Right renal cortex interstitium (tissue), 3 donors: Measurements from ENCODE around the gene ATMIN. TPM values are rescaled to one million over a fixed set of nuclear protein-coding genes. Genes with fewer than 3 reads are reported as not detected.

Experiments used
- DNase-seq, 3 donors: peaks; one replicate each; pipeline ENCODE4 v3.0.0-alpha.2; 2013; ENCODE audit warnings: low read depth in 3 of 3, low spot score in 2 of 3
- polyA plus RNA-seq, 3 donors: library from polyadenylated mRNA; unstranded; fragments of 120-200 nt; gene quantifications; one replicate each; pipeline ENCODE4 v1.2.1, GENCODE V29; 2013; ENCODE audit not compliant: insufficient read length in 3 of 3

The ATMIN gene
- polyA plus RNA-seq, 3 donors, result 47.0 to 49.9 (median 48.4) TPM

DNA sequence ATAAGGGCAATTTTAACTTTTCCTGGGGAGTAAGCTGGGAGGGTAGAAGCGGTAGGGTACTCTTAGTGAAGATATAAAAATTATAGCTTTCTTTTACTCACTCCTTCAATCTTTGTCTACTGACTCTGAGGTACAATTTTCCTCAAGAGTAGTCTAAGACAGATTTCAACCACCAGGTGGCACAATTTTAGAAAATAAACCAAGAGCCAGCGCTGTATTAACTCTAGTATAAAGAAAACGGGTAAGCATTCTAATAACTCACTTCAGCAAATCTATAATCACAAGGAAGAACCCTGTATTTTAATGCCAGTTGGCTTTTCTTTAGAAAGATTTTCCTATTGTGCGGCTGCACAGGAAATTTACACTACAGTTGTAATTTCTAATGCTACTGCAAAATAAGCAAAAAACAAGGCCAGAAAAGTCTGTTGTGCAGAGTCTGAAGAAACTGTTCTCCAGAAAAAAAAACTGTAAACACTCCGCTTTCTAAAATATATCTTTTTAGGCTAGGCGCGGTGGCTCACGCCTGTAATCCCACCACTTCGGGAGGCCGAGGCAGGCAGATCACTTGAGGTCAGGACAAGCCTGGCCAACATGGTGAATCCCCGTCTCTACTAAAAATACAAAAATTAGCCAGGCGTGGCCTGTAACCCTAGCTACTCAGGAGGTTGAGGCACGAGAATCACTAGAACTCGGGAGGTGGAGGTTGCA, 30.8 kb upstream of the ATMIN start:
- peak in 1 of 3 donors; percentile 33 for DNase-seq

DNA sequence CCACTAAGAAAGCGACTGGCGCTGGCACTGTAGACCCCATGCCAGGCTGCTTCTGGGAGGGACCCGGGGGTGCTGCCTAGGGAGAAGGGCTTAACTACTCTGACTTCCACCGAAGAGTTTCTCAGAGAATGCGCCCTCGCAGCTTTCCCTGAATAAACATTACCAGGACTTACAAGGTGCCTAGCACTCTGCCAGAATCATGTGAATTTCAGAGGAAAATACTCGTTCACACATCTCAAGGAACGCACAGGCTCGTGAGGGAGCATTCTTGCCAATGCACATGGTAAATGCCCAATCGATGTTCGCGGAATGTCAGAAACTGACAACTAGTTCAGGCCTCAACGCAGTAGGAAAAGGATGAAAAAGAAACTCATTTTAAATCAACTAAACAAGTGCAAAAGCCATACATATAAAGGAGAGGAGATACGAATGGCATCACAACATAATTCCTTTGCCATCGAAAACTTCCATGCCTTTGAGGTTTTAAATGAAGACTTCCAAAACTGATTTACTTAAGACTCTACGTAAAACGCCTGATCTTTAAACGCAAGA, 30.0 kb upstream of the ATMIN start:
- DNase-seq, result peak in 1 of 3 donors; percentile 5

DNA sequence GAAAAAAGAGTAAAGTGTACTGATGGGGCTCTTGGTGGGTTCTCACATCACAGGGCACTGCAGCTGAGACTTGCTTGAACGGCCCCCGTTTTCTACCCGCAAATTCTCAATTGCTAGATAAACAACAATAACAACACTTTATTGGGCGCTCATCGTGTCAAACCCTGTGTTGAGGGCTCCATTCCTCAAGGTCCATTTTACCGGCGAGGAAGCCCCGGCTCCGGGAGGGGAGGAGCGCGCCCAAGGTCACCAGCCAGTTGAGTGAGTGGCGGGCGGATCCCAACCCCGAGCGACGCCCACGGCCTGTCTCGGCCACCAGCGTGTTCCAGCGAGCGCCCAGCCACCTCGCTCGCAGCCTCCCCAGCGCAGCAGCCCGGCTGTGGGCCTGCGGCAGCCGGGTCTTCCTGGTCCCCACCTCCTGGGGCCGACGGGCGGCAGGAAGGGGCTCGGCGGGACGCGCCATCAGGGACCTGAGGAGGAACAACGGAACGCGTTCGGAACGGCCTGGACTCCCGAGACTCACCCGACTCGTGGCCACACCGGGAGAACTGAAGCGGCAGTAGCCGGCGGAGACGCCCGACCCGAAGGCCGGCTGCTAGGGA, 29.3 kb upstream of the ATMIN start:
- DNase-seq, result peak in 1 of 3 donors; percentile 18

DNA sequence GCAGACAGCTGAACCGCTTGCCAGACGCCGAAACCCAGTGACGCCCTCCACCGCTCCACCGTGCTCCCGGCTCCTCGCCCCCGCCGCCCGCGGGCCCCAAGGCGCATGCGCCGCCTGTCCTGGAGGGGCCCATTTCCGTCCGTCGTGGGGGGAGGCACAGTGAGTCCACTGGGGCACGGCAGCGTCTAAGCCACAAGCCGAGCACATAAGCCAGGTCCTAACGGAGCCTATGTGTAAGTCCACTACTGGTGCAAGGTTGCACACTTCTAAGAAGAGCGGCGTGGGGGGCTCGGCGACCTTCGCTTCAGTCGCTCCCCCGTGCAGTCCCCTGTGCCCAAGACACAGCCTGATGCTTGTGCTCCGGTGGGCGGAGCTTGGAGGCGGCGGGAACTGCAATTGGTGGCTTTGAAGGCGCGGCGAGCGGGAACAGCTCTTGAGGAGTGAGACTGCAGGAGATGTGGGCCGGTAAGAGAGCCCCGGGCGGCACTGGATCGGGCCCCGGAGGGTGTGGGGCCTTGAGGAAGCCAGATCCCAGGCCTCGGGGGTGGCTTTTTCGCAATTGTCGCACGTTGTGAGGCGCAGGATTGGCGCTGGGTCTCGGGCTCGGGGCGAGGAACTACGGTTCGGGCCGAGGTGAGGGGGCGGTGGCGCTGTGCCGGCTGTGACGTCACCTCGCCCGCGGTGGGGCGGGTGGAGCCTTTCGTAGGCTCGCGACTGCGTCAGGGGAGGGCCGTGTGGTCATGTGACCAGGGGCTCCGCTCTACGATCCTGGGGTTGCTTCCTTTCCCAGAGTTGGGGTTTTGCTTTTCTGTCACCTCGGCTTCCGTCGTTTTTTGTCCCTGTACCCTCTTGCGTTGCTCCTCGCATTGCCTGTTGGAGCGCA, 28.6 kb upstream of the ATMIN start, which contains the start of the genes CENPN and CMC2:
Gene CENPN (plus strand): TSS at position 402 of the 883 bp plus-strand sequence. CDS start 4,726 bp downstream, outside the sequence.
Gene CMC2 (minus strand): TSS at position 73 of the 883 bp plus-strand sequence. CDS start 9,491 bp downstream, outside the sequence.
- peak; percentile 96 to 99 (median 97) for DNase-seq

DNA sequence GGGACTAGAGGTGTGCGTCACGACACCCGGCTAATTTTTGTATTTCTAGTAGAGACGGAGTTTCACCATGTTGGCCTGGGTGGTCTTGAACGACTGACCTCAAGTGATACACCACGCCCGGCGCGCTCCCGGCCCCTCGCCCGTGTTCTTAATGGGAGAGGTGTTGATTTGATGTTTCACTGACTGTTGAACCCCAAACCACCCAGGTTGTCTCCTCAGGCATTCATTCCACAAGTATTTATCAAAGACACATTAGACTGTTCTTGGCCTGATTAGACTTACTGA, 27.2 kb upstream of the ATMIN start:
- DNase-seq, result no peak

DNA sequence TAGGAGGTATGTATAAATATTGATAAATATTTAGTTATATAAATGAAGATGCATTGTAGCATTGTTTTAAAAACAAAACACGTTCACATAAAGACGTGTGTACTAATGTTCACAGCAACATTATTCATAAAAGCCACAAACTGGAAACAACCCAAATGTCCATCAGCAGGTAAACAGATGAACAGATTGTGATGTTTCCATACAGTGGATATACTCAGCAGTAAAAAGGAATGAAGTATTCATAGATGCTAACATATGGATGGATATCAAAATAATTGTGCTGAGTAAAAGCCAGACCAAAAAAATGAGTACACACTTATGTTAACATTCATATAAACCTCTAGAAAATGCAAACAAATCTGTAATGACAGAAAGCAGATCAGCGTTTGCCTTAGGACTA, 22.7 kb upstream of the ATMIN start:
- no peak for DNase-seq

DNA sequence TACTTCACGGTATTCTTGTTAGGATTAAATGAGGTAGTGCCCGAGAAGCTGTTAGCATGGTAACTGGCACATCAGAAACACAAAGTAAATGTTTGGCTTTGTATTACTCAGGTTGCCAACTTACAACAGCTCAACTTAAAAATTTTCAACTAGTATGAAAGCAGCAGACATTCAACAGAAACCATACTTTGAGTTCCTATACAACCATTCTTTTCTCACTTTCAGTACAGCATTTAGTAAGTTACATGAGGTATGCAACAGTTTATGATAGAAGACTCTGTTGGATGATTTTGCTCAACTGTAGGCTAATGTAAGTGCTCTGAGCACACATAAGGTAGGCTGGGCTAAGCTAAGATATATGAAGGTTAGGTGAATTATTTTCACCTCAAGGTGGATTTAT, 21.0 kb upstream of the ATMIN start:
- no peak for DNase-seq

DNA sequence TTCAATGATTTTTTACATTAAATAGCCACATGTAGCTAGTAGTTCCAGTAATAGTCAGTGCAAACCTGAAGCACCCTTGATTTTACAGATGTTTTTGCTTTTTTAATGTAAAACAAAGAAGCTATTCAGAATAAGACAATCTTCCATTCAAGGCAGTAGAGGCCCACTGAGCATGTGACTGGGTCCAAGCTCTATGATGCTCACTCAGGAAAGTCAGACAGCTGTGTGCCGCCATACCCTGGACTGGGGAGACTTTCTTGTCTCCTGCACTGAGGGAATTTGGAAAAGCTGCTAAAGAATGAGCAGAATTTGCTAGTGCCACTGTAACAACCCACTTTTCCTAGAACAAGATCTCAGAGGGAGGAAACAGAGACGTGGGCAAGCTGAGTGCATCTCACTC, 17.1 kb upstream of the ATMIN start:
- DNase-seq, result no peak

DNA sequence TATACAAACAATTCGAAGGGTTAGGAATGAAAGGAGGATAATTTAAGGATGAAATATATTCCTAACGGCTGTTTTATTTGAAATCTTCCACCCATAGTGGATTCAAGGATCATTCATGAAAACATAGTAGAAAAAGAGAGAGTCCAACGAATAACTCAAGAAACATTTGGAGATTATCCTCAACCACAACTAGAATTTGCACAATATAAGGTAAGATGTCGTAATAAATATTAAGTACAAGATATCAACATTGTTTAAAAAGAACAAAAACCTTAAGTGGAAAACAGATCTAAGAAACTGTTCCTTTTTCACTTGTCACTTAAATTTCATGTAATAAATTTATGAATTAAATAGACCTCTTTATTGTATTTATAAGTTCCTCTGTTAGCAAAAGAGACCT, 9.2 kb upstream of the ATMIN start:
- no peak for DNase-seq

DNA sequence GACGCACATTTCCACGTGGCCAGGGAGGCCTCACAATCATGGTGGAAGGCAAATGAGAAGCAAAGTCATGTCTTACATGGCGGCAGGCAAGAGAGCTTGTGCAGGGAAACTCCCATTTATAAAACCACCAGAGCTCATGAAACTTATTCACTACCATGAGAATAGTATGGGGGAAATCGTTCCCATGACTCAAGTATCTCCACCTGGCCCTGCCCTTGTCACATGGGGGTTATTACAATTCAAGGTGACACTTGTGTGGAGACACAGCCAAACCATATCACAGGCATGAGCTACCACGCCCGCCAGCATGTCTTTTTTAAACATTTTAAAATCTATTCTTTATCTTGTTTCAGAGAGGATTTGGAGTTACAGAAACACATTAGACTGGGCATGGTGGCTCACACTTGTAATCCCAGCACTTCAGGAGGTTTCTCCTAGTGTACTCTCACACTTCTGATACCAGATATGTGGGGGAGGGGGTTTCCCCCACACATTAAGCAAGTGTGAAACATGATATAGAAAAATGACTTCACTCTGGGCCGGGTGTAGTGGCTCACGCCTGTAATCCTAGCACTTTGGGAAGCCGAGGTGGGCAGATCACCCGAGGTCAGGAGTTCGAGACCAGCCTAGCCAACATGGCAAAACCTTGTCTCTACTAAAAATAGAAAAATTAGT, 5.6 kb upstream of the ATMIN start:
- DNase-seq, result no peak

DNA sequence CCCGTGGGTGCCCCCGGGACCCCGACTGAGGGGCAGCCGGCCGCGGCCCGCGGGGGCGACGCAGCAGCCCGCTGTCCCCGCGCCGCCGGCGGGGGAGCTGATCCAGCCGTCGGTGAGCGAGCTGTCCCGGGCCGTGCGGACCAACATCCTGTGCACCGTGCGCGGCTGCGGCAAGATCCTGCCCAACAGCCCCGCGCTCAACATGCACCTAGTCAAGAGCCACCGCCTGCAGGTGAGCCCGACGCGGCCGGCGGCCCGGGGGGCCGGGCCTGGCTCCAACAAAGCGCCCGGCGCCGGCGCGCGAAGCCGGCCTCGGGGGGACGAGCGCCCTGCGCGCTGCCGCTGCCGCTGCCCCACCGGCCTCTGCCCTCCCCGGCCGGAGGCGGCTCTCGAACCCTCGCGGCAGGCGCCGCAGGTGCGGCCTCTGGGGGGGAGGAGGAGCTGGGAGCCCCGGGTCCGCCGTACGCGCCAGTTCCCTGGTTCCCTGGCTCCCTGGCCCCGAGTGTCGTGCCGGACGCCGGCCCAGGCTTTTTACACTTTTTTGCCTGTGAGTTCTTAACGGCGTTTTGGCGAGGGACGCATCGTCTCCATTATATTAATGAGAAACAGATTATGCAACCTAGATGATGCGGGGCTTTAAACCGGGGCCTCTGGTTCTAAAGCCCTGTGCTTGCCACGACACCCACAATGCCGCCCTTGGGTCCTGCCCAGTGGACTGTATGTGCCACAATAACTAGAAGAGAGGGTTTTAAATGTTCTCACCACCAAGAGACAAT, 521 bp downstream of the ATMIN start:
- peak in 2 of 3 donors; percentile 5 to 15 for DNase-seq

DNA sequence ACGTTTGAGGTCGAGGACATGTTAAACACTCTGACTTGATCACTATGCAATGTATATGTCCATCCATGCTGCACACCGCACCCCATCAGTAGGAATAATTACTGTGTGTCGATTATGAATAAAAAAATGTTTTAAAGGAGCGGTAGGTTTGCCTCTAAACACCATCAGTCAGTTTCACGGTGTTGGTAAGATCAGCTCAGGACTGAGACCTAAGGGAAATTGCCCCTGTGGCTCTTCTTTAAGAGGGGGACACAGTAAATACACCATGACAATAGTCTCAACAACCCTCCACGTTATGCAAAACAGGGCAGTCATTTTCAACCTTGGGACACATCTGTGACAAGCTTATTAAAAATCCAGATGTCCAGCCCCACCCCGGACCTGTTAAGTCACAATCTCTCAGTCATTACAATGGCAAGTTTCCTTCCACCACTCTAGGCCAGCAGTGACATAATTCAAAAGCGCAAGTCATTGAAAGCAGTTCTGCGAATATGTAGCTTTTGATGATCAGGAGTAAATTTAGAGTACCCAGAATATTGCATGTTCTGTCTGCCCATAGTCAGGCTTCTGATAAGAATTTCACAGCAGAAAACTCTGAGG, 1.2 kb downstream of the ATMIN start:
- DNase-seq, result no peak

DNA sequence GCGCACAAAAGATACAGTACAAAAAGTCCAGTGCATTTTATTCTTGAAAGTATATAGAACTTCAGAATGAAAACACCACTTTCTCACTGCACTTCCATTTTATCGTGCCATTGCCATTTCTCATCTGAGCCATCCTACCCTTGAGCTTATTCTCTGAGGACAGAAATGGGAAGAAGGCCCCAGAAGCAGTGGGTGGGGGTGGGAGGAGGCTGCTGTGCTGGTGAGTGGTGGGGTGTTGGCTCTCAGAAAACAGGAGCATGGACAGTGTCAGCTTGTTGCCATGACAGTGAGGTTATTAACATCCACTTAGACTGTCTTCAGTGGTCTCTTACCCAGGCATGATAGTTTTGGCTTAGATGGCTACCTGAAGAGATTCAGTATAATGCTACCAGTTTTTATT, 4.5 kb downstream of the ATMIN start:
- no peak for DNase-seq

DNA sequence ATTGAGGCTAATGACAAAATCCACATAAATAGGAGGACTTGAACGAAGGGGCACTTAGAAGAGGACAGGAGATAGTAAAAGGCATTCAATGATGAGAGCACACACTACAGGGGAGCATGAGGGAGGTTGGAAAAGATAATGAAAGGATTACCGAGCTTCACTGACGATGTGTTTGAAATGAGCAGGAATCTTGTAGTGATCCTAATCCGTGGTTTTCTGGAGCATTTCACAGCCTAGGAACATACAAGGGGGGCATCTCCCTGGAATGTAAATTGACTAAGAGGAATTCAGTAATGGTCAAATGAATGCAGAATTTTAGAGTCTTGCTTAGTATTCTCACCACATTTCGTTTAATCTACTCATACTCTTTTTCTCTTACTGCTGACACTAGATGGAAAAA, 5.2 kb downstream of the ATMIN start:
- DNase-seq, result no peak

DNA sequence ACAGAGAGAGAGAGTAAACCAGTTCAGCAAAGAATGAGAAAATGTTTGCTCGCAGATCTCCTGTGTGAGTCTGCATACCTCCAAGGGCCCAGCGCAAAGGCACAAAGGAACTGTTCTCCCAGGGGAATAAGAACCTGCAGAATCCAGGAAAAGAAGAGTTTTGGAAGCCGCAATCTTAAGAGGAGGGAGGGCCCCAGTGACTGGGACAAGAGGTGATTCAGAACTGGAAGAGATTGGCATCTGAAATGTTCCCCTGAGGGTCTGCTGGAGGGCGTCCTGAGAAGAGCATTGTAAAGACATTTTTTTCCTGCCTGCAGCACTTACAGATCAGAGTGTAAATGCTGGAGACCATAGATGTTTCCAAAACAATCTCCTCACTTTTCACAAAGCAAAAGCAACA, 6.1 kb downstream of the ATMIN start:
- no peak for DNase-seq

DNA sequence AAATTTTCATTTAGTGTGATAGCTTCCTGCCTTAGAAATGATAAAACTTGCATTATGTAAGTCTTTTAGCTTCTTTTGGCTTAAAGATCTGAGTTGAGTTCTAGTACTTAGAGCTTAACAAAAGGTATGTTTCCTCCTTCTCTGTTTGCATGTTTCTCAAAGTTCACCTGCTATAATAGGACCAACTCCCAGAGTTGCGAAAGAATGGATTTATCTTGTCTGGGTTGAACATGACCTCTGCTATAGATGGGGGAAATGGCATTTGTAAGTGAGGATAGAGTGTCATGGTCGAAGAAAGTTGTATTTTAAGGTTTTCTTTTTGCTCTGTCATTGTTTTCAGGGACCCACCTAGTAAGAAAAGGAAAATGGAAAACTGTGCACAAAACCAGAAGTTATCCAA, 7.2 kb downstream of the ATMIN start:
- DNase-seq, result no peak

DNA sequence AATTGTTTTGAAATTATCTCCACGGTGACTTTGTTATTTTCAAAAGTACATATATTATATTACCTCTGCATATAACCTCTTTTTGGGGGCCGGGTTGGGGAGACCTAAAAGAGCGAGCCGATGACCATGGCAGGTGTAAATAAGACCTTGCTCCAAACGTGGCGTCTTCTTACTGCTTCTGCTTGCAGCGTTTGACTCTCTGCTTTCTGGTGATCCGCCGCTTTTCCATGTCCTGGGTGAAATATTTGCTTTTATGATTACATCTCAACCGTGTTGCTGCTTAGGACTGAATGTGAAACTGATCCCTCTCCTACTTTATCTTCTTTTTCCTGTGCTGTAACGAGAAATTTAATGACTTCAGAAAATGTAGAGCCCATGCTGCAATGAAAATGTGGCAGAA, 18.1 kb downstream of the ATMIN start:
- no peak for DNase-seq

DNA sequence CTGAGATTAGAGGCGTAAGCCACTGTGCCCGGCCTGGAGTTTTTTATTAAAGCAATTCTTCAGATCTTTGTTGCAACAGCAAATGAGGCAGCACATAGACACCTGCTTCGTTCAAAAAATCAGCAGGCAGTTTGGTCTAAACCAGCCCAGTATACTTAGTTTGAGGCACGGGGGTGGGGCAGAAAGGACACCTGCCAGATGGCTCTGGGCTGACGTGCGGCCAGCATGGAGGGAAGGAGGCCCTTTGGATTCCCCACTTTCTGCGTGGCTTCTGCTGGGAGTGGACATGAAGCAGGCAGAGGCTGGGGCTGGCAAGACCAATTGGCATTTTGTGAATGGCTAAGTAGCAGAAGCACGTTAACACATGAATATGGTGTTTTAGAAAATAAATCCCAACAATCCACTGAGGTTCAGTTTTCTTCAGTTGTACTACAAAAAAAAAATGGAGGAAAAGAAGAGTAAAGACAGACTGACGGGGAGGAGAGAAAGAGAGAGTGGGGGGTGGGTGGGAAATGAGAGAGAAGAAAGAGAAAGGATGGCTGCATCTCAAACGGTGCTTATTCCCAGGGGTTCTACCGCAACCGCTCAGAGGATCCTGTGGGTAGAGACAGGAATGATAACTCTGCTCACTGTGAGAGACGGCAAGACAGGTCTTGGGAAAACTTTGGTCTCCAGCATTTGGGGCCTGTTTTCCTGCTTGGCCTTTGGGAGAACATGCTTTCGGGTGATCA, 25.1 kb downstream of the ATMIN start:
- DNase-seq, result no peak

DNA sequence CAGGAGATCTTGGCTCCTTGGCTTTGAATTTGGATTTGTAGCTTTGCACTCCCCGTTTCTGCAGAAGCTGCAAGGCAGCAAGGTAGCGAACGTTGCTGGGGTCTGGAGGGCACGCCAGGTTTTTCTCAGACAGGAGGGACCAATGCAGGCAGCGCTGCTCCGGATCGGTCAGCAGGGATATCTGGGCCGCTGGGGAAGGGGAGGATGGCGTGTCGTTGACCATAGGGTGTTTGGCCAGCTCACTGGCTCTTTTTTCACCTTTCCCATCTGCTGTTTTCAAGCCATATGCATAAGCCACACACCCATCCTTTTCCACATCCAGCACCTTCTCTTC, 25.6 kb downstream of the ATMIN start:
- no peak for DNase-seq
